Superior temporal gyrus (tissue), 1 donor: ENCODE data around the gene CYP2E1.
"Not testable (repeated sequence)": the region's sequence is repeated elsewhere in the genome, so short reads cannot be mapped to it uniquely, and the experiment has no call there.

ENCODE experiments used
- DNase-seq: peaks from one replicate; pipeline ENCODE4 v3.0.0-alpha.2; 2016; ENCODE audit errors: extremely low spot score

Gene CYP2E1

DNA sequence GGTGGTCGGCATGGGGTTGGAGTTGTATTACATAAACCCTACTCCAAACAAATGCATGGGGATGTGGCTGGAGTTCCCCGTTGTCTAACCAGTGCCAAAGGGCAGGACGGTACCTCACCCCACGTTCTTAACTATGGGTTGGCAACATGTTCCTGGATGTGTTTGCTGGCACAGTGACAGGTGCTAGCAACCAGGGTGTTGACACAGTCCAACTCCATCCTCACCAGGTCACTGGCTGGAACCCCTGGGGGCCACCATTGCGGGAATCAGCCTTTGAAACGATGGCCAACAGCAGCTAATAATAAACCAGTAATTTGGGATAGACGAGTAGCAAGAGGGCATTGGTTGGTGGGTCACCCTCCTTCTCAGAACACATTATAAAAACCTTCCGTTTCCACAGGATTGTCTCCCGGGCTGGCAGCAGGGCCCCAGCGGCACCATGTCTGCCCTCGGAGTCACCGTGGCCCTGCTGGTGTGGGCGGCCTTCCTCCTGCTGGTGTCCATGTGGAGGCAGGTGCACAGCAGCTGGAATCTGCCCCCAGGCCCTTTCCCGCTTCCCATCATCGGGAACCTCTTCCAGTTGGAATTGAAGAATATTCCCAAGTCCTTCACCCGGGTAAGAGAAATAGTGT lies at the start of gene CYP2E1:
Gene CYP2E1, plus strand, starts transcription at position 407 of the 632 bp plus-strand sequence. Its CDS starts 33 bp downstream, at position 440.
- DNase-seq: no peak

DNA sequence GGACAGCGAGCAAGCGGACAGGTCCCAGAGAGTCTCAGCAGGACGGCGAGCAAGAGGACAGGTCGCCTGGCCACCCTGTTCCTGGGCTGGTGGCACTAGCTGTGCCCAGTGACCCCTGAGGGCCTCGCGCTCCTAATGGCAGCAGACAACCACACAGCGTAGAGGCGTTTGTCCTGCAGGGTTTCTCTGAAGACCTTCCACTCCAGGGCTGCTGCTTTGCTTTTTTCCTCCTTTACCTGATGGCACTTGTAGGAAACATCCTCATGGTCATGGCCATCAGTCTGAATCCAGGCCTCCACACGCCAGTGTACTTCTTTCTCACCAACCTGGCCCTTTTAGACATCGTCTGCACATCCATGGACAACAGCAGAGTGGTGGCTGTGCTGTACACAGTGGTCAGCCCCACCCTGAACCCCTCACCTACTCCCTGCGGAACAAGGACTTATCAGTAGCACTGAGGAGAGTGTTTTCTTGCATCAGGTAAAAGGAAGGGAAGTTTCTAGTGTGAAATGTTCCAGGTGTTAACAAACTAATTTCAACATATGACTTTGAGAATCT lies 46.0 kb upstream of the CYP2E1 start:
- no peak for DNase-seq

DNA sequence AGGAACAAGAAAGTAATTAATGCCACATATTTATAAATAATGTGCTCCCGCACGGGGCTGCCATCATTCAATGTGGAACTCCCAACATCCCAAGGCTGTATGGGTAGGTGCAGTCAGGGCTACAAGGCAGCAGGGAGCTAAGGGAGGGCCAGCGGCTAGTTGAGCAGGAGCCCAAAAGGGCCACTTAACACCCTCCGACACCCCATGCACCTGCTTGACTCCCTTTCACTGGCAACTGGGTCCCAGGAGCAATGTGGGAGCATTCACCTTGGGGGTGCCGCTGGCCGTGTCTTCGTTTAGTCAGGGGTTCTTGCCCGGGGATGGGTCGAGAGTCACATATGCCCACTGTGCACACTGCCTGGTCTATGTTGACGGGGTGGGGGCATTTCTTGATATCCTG lies 45.5 kb upstream of the CYP2E1 start:
- no peak for DNase-seq

DNA sequence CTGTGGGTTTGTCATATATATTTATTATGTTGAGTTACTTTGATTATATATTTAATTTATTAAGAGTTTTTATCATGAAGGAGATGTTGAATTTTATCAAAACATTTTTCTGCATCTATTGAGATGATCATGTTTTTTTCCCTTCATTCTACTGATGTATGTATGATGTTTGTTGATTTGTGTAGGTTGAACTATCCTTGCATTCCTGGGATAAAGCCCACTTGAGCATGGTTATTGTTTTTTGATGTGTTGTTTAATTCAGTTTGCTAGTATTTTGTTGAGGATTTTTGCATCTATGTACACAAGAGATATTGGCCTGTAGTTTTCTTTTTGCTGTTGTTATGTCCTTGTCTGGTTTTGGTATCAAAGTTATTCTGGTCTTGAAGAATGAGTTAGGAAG lies 42.3 kb upstream of the CYP2E1 start:
- no peak for DNase-seq

DNA sequence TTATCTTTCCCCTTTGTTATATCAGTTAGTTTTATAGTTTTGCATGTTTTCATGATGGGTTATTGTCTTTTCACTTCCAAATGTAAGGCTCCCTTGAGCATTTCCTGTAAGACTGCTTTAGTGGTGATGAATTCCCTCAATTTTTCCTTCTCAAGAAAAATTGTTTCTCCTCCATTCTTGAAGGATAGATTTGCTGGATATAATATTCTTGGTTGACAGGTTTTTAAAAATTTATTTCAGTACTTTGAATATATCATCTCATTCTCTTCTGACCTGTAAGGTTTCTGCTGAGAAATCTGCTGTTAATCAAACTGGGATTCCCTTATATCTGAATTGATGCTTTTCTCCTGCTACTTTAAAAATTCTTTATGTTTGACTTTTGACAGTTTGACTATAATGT lies 40.1 kb upstream of the CYP2E1 start:
- no peak for DNase-seq

DNA sequence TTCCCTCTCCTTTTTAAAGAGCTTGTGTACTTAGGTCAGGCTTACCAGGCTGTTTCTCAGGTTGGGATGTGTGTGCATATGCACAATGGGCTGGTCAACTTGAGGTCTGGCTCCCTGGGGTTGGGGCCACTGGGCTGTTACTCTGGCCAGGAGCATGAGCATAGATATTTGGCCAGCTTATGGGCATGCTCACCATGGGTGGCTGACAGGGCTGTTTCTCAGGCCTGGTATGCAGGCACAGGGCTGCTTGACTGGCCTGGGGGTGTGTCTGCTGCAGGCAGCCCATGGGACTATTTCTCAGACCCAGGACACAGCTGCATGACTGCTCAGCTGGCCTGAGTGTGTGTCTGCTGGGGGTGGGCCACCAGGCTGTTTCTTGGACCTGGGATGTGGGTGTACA lies 38.8 kb upstream of the CYP2E1 start:
- DNase-seq: no peak

DNA sequence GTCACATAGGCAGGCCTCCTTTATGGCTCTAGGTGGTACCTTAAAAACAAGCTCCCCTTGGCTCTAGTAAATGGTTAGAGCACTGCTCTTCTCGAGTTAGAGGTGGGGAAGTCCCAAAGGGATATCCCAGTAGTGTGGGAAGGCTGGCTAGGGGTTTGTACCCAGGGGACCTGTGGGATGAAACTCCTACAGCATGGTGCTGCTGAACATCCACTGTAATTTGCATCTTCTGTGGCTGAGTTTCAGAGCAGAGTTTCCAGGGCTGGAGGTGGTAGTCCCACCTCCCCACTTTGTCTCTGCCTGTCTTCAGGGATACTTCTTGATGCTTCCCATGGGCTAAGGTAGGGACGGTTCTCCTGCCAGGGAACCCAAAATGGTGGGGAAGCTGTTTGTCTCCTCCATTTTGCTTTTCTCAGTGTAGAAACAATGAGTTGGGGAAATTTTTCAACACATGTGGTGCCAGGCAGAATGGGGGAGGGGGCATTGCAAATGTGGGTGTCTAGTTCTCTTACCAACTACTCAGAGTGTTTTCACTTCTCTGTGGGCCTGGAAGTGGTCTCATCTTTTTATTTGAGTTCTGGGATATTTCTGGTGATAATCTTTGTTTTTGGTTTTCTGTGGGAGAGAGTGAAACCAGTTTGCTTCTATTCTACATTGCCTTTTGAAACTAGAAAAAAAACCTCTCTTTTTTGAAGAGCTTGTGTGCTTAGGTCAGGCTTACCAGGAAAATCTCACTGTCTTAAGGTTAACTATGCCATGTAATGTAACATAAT lies 37.2 kb upstream of the CYP2E1 start:
- no peak for DNase-seq

DNA sequence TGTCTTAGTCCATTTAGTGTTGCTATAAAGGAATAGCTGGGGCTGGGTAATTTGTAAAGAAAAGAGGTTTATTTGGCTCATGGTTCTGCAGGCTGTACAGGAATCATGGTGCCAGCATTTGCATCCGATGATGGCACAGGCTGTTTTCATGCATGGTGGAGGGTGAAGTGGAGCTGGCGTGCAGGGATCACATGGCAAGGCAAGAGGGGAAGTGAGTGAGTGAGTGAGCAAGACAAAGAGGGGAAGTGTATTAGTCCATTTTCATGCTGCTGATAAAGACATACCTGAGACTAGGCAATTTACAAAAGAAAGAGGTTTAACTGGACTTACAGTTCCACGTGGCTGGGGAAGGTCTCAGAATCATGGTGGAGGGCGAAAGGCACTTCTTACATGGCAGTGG lies 33.6 kb upstream of the CYP2E1 start:
- DNase-seq: not testable (repeated sequence)

DNA sequence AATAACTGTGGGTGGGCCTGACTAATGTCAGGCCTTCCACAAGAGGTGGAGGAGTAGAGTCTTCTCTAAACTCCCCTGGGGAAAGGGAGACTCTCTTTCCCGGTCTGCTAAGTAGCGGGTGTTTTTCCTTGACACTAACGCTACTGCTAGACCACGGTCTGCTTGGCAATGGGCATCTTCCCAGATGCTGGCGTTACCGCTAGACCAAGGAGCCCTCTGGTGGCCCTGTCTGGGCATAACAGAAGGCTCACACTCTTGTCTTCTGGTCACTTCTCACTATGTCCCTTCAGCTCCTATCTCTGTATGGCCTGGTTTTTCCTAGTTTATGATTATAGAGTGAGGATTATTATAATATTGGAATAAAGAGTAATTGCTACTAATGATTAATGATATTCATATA lies 29.8 kb upstream of the CYP2E1 start:
- not testable (repeated sequence) for DNase-seq

DNA sequence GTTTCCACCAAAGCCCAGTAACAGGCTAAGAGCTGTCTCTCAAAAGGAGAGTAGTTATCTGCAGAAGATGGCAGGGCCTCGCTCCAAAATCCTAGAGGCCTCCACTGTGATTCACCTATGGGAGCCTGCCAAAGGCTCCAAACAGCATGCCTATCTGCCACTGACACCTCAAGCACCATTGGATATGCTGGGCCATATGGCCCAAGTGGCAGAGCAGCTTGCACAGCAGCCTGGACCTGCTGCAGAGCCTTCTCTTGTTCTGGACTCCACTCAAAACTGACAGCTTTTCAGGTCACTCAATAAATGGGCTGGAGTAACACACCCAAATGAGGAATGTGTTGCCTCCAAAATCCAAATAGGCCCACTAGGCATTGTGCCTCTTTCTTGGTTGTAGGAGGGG lies 28.0 kb upstream of the CYP2E1 start:
- DNase-seq: not testable (repeated sequence)

DNA sequence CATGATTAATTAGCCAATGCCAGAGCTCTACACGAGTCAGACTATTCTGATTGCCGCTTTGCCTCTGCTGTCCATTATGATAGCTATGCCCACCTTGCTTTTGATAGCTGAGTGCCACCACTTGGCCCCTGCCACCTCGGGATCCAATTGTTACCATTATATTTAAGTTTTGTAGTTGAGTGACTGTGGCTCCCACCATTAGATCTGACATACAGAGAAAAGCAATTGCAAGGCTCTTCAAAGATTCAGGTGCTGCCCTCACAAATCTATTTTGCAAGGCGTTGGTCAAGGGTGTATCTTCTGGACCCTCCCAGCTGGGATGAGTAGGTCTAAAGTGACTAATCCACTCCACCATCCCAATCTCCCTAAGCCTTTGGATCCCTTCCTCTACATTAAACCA lies 26.3 kb upstream of the CYP2E1 start:
- not testable (repeated sequence) for DNase-seq

DNA sequence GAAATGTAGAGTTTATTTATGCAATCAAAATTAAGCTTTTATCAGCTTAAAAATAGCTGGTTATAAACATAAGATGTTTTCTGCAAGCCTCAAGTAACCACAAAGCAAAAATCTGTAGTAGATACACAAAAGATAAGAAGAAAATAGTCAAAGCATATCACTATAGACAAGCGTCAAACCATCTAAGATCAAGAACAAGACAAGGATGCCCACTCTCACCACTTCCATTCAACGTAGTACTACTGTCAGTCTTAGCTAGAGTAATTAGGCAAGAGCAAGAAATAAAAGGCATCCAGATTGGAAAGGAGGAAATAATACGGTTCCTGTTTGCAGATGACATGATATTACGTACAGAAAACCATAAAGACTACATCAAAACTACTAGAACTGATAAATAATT lies 17.5 kb upstream of the CYP2E1 start:
- DNase-seq: no peak

DNA sequence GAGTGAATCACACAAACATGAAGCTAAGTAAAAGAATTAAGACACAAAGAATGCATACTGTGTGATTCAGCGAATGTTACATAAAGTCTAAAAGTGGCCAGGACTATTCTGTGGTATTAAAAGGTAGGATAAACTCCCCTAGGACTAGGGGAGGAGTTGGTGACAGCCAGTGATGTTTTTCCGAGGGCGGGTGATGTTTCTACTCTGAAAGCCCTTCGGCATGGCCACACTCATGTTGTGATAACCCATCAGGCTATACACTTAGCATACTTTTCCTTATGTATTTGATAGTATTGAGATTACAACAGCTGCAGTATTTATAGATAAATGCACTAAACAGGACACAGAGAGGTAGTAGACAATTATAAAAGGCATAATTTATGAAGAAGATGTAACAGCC lies 15.8 kb upstream of the CYP2E1 start:
- no peak for DNase-seq

DNA sequence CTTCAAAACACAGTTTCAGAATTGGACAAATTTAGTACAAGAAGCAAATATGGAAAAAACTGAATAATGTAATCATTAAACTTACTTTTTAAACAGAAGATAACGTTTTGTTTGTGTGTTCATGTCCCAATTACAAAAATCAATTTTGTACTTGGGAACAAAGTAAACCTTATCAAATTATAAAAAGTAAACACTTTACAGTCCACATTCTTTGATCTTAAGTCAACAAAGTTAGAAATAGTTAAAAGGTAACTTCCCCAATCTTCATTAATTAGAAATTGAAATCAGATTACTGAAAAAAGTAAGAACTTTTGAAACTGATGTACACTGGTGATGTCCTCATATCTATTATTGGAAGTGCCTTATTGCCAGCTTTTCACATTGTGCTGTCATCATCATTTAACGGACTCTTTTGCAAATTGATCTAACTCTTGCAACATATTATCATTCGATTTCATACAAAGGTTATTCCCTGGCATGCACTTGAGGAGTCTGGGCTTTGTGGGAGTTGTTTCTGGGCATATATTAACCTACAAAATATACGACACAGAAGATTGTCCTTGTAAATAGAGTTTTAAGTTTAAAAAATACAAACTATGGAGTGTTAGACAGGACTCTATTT lies 15.1 kb upstream of the CYP2E1 start:
- DNase-seq: no peak

DNA sequence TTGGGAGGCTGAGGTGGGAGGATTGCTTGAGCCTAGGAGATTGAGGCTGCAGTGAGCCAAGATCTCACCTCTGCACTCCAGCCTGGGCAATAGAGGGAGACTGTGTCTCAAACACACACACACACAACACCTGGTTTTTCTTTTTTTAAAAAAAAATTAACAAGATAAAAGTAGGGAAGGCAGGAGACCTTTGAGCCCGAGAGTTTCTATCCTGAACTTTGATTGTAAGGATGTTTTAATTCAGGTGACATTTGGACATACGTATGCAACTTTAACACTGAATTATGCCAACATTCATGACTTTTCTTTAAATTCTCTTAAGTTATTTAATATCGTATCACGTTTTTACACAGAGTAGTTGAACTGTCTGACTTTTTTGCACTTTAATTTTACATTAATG lies 11.7 kb upstream of the CYP2E1 start:
- DNase-seq: no peak

DNA sequence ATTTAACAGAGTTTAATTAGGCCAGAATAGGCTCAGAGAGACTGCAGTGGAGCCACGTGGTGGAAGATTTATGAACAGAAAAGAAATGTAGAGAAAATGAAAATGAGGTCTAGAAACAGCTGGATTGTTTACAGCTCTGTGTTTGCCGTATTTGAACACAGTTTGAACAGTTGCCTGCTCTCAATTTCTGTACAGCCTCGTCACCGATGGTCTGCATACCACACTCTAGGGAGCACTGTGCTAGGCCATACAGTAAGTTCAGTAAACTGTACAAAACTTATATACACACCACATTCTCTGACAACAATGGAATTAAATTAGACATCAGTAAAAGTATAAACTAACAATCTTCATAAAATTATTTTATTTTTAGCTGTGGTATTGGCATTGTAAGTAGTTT lies 11.1 kb upstream of the CYP2E1 start:
- DNase-seq: no peak

DNA sequence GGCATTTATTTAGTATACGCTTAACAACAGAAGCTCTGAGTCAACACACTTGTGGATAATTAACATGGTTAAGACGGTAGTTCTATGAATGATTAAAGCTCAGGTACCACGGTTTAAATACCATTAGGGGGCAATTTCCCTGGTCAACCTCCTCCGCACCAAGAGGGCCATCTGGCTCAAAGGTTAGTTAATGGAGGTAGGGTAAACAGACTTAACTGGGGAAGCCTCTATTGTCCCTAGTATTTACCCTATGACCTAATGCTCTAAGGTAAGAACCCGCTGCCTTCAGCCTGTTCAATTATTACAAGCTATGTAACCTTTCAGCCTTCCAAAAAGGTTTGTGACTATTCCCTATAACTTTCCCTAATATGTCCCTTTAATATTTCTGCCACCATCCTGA lies 8.6 kb upstream of the CYP2E1 start:
- DNase-seq: not testable (repeated sequence)

DNA sequence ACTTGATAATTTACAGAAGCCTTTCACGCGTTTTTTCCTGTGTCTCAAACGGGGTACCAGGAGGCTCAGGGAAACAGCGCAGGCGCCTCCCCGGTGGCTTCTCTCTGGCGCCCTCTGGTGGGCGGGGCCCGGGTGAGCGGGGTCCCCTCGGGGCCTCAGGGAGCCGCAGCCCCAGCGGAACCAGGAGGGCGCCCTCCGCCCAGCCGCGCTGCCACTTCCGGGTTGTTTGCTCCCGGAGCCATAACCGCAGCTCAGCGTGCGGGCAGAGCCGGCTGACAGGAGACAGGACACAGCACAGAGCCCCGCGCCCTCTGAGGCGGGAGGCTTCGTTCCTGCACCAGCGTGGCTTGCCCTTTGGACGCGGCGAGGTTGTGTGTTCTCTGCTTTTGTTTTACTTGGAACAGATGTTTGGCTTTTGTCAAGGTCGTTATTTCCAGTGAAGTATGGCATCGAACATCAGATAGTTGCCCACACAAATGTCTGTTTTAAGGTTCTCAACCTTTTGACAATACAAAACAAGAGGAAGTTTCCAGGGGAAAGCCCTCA lies 6.9 kb upstream of the CYP2E1 start:
- DNase-seq: peak; percentile 75

DNA sequence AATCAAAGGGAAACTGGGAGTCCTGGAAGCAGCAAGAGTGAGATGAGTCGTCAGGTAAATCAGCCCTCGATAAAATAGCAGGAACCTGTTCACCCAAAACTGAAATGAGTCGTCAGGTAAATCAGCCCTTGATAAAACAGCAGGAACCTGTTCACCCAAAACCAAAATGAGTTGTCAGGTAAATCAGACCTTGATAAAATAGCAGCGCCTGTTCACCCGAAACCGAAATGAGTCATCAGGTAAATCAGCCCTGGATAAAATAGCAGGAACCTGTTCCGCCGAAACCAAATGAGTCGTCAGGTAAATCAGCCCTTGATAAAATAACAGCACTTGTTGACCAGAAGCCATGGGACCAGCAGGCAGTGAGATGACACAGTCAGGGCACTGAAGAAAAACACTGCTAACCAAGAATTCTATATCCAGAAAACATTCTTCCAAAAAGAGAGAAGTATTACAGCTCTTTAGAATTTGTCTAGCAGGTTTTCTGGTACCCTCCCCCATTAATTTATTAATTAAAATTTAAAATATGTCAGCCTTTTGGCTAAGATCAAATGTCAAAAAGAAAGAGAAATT lies 3.4 kb upstream of the CYP2E1 start:
- no peak for DNase-seq

DNA sequence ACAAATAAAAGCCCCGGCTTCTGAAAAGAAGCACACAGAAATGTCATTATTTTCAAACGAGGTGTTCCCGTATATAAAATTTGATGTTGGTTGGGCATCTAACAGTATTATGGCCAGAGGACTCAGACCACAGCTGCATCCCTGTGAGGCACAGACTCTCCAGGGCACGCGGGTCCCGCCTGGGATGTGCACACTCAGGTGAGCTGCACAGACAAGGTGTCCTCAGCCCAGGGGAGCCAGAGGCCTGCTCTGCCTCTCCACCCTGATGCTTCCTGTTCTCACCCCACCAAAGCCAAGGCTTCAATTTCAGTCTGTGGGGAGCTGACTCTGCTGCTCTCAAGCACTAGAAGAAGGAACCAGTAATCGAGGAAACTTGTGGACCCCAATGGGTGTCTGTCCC lies 1.7 kb upstream of the CYP2E1 start:
- no peak for DNase-seq

DNA sequence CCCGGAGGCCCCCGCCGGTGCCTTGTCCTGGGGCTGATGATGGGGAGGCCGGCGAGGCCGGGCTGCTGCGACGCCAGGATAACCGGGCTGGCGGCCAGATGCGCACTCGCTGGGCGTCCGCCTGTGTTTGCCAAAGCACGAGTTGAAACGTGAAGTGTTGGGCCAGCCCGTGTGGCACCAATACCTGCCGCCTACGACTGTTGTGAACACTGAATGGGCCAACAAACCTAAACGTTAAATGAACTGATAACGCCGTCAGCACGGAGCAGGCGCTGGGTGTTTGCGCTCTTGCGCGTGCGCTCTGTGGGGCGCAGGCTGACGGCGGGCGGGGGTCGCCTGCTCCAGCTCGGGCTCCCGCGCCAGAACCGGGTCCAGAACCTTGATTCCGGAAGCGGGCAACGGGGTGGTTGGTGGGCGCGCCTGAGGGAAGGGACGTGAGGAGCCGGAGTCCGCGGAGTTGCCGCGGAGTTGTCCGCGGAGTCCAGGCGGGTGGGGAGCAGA lies 658 bp downstream of the CYP2E1 start:
- DNase-seq: peak; percentile 16

DNA sequence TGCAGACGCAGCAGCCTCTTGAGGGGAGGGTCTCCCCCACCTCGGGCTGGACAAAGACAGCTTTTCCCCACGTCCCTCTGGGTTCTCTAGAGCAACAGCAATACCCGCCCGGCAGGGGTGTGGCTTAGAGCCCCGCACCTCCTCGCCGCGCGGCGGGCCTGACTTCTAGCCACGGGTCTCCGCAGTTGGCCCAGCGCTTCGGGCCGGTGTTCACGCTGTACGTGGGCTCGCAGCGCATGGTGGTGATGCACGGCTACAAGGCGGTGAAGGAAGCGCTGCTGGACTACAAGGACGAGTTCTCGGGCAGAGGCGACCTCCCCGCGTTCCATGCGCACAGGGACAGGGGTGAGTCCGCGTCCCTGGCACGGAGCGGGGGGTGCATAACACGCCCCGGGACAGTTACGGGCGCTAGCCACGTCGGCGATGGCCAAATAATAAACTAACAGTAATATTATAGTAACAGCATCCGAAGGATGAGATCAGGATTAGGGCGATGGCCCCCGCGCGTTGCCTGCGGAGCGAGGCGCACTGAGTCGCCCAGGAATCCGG lies 1.2 kb downstream of the CYP2E1 start:
- DNase-seq: no peak
